ENCODE measurements around the gene ORMDL3.

ORMDL3 gene

GRCh38 chr17:39973496-39973895, 46.1 kb upstream of the ORMDL3 start:
- POLR2A ChIA-PET: no interaction called here
- Histone ChIP-seq H3K4me3 (ENCODE audit: low read depth, low read length) (no peak overlapping the region), H3K9me3 (ENCODE audit: control insufficient read depth, insufficient read depth, low read depth, low read length) (no peaks in the 10 kb centered on the region), H3K27ac (ENCODE audit: extremely low read depth, low read depth, low read length) (no peak overlapping the region), H3K36me3 (ENCODE audit: control insufficient read depth in 2 of 2, insufficient read depth in 1 of 2, low read length in 2 of 2) (no peaks in the 10 kb centered on the region), H3K4me1 (ENCODE audit: control insufficient read depth, insufficient read depth, low read length) (no peaks in the 10 kb centered on the region)
- CTCF ChIA-PET: interaction anchor here (0.6 to 5.5 kb wide), 4 partner anchors 11 to 351 kb away, joined by 5 to 36 read pairs (median 5); no protein-coding TSS in a partner anchor
- TF ChIP-seq ZNF670 (tag by site-specific recombination; IDR thresholded peaks at IDR 0.05; ENCODE audit: low read depth) (no peak), GFI1B (tag by site-specific recombination; IDR thresholded peaks at IDR 0.05) (no peak), ZNF155 (tag by site-specific recombination; IDR thresholded peaks at IDR 0.05) (no peak), KLF1 (tag by site-specific recombination; IDR thresholded peaks at IDR 0.05) (no peak), ZNF585B (tag by site-specific recombination; IDR thresholded peaks at IDR 0.05) (no peak), ZNF138 (tag by site-specific recombination; IDR thresholded peaks at IDR 0.05; ENCODE audit: borderline replicate concordance) (no peak), ZNF571 (tag by site-specific recombination; IDR thresholded peaks at IDR 0.05) (no peak), ZBTB17 (tag by site-specific recombination; IDR thresholded peaks at IDR 0.05) (no peak), KLF16 (tag by site-specific recombination; IDR thresholded peaks at IDR 0.05) (no peak), ZSCAN16 (tag by site-specific recombination; IDR thresholded peaks at IDR 0.05) (no peak), ZNF610 (tag by site-specific recombination; IDR thresholded peaks at IDR 0.05; ENCODE audit: borderline replicate concordance) (no peak), ZNF791 (tag by site-specific recombination; IDR thresholded peaks at IDR 0.05) (no peak), ZNF768 (tag by site-specific recombination; IDR thresholded peaks at IDR 0.05) (no peak), ZNF777 (tag by site-specific recombination; IDR thresholded peaks at IDR 0.05; ENCODE audit: borderline replicate concordance) (no peak)

DNA sequence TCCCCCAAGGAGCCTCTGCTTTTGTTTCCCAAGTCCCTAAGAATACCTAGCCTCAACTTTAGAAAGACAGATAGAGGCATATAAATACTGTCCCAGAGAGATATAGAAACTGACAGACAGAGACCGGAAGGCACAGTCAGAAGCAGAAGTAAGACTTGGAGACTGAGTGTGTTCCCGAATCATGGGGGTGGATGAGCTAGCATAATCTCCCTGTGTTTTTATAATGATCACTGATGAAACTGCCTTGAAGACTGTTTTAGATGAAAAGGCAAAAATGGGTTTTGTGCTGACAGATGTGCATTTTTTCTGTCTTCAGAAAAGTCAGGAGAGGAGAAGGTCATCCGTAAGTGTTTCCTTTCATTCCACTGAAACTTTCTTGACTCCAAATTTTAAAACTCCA, 44.9 kb upstream of the ORMDL3 start:
- no peak overlapping the region for H3K27ac ChIP-seq (ENCODE audit: extremely low read depth, low read depth, low read length)
- no peaks in the 10 kb centered on the region for H3K9me3 ChIP-seq (ENCODE audit: control insufficient read depth, insufficient read depth, low read depth, low read length)
- TF ChIP-seq ZNF777 (tag by site-specific recombination; IDR thresholded peaks at IDR 0.05; ENCODE audit: borderline replicate concordance) (no peak), SALL2 (tag by site-specific recombination; IDR thresholded peaks at IDR 0.05; ENCODE audit: borderline replicate concordance) (no peak), ZSCAN5A (tag by site-specific recombination; IDR thresholded peaks at IDR 0.05) (no peak), ZNF513 (tag by site-specific recombination; IDR thresholded peaks at IDR 0.05) (no peak), ZBTB8A (tag by site-specific recombination; IDR thresholded peaks at IDR 0.05) (no peak), ZNF132 (tag by site-specific recombination; IDR thresholded peaks at IDR 0.05; ENCODE audit: borderline replicate concordance) (no peak), ZNF202 (tag by site-specific recombination; IDR thresholded peaks at IDR 0.05; ENCODE audit: borderline replicate concordance) (no peak), ZNF571 (tag by site-specific recombination; IDR thresholded peaks at IDR 0.05) (no peak)
- TF ChIP-seq, protein P1, sequence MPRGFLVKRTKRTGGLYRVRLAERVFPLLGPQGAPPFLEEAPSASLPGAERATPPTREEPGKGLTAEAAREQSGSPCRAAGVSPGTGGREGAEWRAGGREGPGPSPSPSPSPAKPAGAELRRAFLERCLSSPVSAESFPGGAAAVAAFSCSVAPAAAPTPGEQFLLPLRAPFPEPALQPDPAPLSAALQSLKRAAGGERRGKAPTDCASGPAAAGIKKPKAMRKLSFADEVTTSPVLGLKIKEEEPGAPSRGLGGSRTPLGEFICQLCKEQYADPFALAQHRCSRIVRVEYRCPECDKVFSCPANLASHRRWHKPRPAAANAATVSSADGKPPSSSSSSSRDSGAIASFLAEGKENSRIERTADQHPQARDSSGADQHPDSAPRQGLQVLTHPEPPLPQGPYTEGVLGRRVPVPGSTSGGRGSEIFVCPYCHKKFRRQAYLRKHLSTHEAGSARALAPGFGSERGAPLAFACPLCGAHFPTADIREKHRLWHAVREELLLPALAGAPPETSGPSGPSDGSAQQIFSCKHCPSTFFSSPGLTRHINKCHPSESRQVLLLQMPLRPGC (tag by site-specific recombination; IDR thresholded peaks at IDR 0.05): no peak
- no peaks in the 10 kb centered on the region for H3K36me3 ChIP-seq (ENCODE audit: control insufficient read depth in 2 of 2, insufficient read depth in 1 of 2, low read length in 2 of 2)
- ChIA-PET POLR2A (no interaction called here), CTCF (interaction anchor here (1.7 to 5.5 kb wide), 3 partner anchors 15 to 350 kb away, joined by 5 to 36 read pairs (median 5); no protein-coding TSS in a partner anchor)
- no peaks in the 10 kb centered on the region for H3K4me1 ChIP-seq (ENCODE audit: control insufficient read depth, insufficient read depth, low read length)
- no peak overlapping the region for H3K4me3 ChIP-seq (ENCODE audit: low read depth, low read length)
